GM23248 (cell line): ENCODE measurements around the gene ANKRD13B.

Source experiments
- EZH2 ChIP-seq: fragments of 200-600 bp; sonication (generic); IDR thresholded peaks from 2 replicates; pipeline ENCODE4 v1.6.1; 2018; ENCODE audit warnings: antibody characterized with exemption, mild to moderate bottlenecking; ENCODE audit not compliant: insufficient read depth, poor library complexity, severe bottlenecking
- EZH2phosphoT487 ChIP-seq: fragments of 200-600 bp; sonication (generic); IDR thresholded peaks from 2 replicates; pipeline ENCODE4 v1.6.1; 2018; ENCODE audit warnings: antibody characterized with exemption, moderate library complexity, mild to moderate bottlenecking, low read depth; ENCODE audit not compliant: insufficient read depth

DNA sequence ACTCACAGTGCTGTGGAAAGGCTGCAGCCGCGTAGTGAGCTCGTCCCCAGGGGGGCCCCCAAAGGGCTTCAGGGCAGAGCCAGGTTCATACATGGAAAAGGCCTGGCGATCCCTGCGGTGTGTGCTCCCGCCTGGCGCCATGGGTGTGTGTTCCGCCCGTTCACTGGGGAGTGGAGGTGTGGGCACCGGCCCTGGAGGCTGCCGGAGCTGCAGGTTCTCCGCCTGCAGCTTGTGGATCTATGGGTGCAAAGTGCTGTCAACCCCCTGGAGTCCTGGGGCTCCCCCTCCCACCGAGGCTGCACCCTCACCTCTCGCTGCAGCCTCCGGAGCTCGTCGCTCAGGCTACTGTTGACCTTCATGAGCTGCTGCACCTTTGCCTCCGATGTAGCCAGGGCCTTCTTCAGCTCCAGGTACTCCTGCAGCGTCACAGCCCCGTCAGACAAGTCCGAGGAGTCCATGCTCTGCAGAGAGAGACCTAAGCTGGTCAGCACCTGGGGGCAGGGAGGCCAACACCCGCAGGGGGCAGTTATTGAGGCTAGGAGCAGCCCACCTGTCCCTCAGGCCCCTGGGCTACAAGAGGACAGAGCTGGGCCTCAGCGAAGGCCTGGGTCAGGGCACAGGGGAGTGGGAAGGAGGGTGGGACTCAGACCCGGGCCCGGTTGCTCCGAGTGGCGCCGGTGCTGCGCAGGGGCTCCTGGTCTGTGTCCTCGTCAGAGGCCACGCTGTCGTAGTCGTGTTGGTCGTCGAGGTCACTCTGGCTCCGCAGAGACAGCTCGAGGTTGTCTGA is 16.5 kb upstream of the ANKRD13B start:
- TF ChIP-seq EZH2 = no peak
- TF ChIP-seq EZH2phosphoT487 = no peak
